ENCODE data around the gene CCDC17. TPM values are rescaled to one million over a fixed set of nuclear protein-coding genes. Genes with fewer than 3 reads are reported as not detected.

Gene CCDC17
- total RNA-seq, 4 donors from 2014 or later: 3.5 to 5.3 (median 3.8) TPM

- H3K4me3 ChIP-seq (replicated peaks in 1 of 3): no peak overlapping the region
- DNase-seq: no peak
- no peak overlapping the region for H3K27ac ChIP-seq
- H3K27me3 ChIP-seq: no peaks in the 10 kb centered on the region
- intact Hi-C loops (cut with DNase I): no loop called here
- H3K36me3 ChIP-seq: peaks cover 24 to 26% of the 10 kb centered on the region in 2 donors
- H3K9me3 ChIP-seq: no peaks in the 10 kb centered on the region
- H3K4me1 ChIP-seq: peaks cover 0 to 4% of the 10 kb centered on the region in 2 donors
- no peak for TF ChIP-seq POLR2A (IDR thresholded peaks at IDR 0.05)
- TF ChIP-seq CTCF (IDR thresholded peaks at IDR 0.05): peak in 4 of 6 experiments; percentile 20 to 40 (median 35)
Observed at GRCh38 chr1:45643978-45644377, 20.1 kb upstream of the CCDC17 start.

- intact Hi-C loops (cut with DNase I): no loop called here
- Histone ChIP-seq H3K27ac (no peak overlapping the region), H3K4me1 (peaks cover 0 to 4% of the 10 kb centered on the region in 2 donors), H3K9me3 (no peaks in the 10 kb centered on the region), H3K27me3 (no peaks in the 10 kb centered on the region), H3K36me3 (peaks cover 25 to 26% of the 10 kb centered on the region in 2 donors), H3K4me3 (replicated peaks in 1 of 3) (no peak overlapping the region)
- no peak for DNase-seq
- 81 to 91% methylated on average over 5 of the region's 5 CpGs for WGBS, 2 donors
- TF ChIP-seq POLR2A (IDR thresholded peaks at IDR 0.05) (no peak), CTCF (IDR thresholded peaks at IDR 0.05) (no peak)
Observed at GRCh38 chr1:45643321-45643720, 19.5 kb upstream of the CCDC17 start.

- peaks cover 30 to 35% of the 10 kb centered on the region in 2 donors for H3K36me3 ChIP-seq
- 91 to 100% methylated on average over 1 of the region's 1 CpG for whole genome bisulfite sequencing, 2 donors
- TF ChIP-seq CTCF (IDR thresholded peaks at IDR 0.05): no peak
- TF ChIP-seq POLR2A (IDR thresholded peaks at IDR 0.05): no peak
- no peaks in the 10 kb centered on the region for H3K9me3 ChIP-seq
- DNase-seq: no peak
- intact Hi-C loops (cut with DNase I): no loop called here
- no peak overlapping the region for H3K4me3 ChIP-seq (replicated peaks in 1 of 3)
- peaks cover 4 to 7% of the 10 kb centered on the region in 2 donors for H3K4me1 ChIP-seq
- H3K27me3 ChIP-seq: no peaks in the 10 kb centered on the region
- no peak overlapping the region for H3K27ac ChIP-seq
Observed at GRCh38 chr1:45640293-45640692, 16.4 kb upstream of the CCDC17 start.

GRCh38 chr1:45635211-45635610, 11.4 kb upstream of the CCDC17 start:
- H3K36me3 ChIP-seq: peaks cover 55 to 64% of the 10 kb centered on the region in 2 donors
- H3K27ac ChIP-seq: peak overlapping the region in 2 of 3 donors; percentile 5 to 6
- no peaks in the 10 kb centered on the region for H3K9me3 ChIP-seq
- no peak for DNase-seq
- intact Hi-C loops (cut with DNase I): no loop called here
- WGBS, 2 donors: 75 to 80% methylated on average over 1 of the region's 1 CpG
- no peaks in the 10 kb centered on the region for H3K27me3 ChIP-seq
- no peak overlapping the region for H3K4me3 ChIP-seq (replicated peaks in 1 of 3)
- peaks cover 7 to 22% of the 10 kb centered on the region in 2 donors for H3K4me1 ChIP-seq
- TF ChIP-seq POLR2A (IDR thresholded peaks at IDR 0.05): no peak
- no peak for TF ChIP-seq CTCF (IDR thresholded peaks at IDR 0.05)

GRCh38 chr1:45630429-45630828, 6.6 kb upstream of the CCDC17 start:
- no peak for TF ChIP-seq POLR2A (IDR thresholded peaks at IDR 0.05)
- TF ChIP-seq CTCF (IDR thresholded peaks at IDR 0.05): no peak
- no peaks in the 10 kb centered on the region for H3K27me3 ChIP-seq
- 89 to 94% methylated on average over 1 of the region's 1 CpG for WGBS, 2 donors
- DNase-seq: no peak
- no peak overlapping the region for H3K27ac ChIP-seq
- peaks cover 71 to 75% of the 10 kb centered on the region in 2 donors for H3K36me3 ChIP-seq
- peaks cover 4 to 16% of the 10 kb centered on the region in 2 donors for H3K4me1 ChIP-seq
- H3K9me3 ChIP-seq: no peaks in the 10 kb centered on the region
- intact Hi-C loops (cut with DNase I): no loop called here
- no peak overlapping the region for H3K4me3 ChIP-seq (replicated peaks in 1 of 3)

All from thyroid gland (tissue), 4 donors.